Right forelimb (tissue), 1 donor: ENCODE data around the gene FAM174C.

Experiments
- DNase-seq: peaks from one replicate; pipeline ENCODE4 v3.0.0-alpha.2; 2018

FAM174C gene

GRCh38 chr19:1325568-1326294 lies 50.4 kb downstream of the FAM174C start:
- DNase-seq, result no peak

- DNase-seq, result no peak
Measured at GRCh38 chr19:1327125-1327524, 51.8 kb downstream of the FAM174C start.
